Osteoblast (primary cell): Measurements from ENCODE around the gene SURF1. TPM values are rescaled to one million over a fixed set of nuclear protein-coding genes. Genes with fewer than 3 reads are reported as not detected.

ENCODE experiments used
- DNase-seq: peaks from one replicate; pipeline ENCODE4 v3.0.0; 2011; ENCODE audit warnings: low spot score, mixed read lengths; ENCODE audit not compliant: insufficient read length; ENCODE audit errors: missing footprints
- H2AFZ ChIP-seq: 2 replicates; pipeline ENCODE4 v1.6.0; 2011; ENCODE audit warnings: mild to moderate bottlenecking, low read length
- H3K27ac ChIP-seq: 2 replicates; pipeline ENCODE4 v1.5.1; 2011; ENCODE audit warnings: mild to moderate bottlenecking, low read depth, low read length, moderate library complexity
- H3K27me3 ChIP-seq: 2 replicates; pipeline ENCODE4 v1.6.0; 2012; ENCODE audit warnings: mild to moderate bottlenecking, control low read depth, inconsistent platforms, low read length, moderate library complexity; ENCODE audit not compliant: insufficient read depth
- H3K36me3 ChIP-seq: 2 replicates; pipeline ENCODE4 v1.5.1; 2011; ENCODE audit warnings: mild to moderate bottlenecking, low read length, control low read depth, moderate library complexity; ENCODE audit not compliant: insufficient read depth
- H3K4me1 ChIP-seq: 2 replicates; pipeline ENCODE4 v1.5.1; 2011; ENCODE audit warnings: mild to moderate bottlenecking, low read length, control low read depth, moderate library complexity; ENCODE audit not compliant: insufficient read depth
- H3K4me2 ChIP-seq: 2 replicates; pipeline ENCODE4 v1.6.0; 2011; ENCODE audit warnings: mild to moderate bottlenecking, low read length; ENCODE audit not compliant: insufficient read depth
- H3K4me3 ChIP-seq: fragments of 200-600 bp; sonication (generic); 3 replicates; pipeline ENCODE4 v1.5.1; 2012; ENCODE audit warnings: mild to moderate bottlenecking, low read length, inconsistent platforms; ENCODE audit not compliant: insufficient read depth
- H3K79me2 ChIP-seq: 2 replicates; pipeline ENCODE4 v1.6.0; 2012; ENCODE audit warnings: mild to moderate bottlenecking, low read length, control low read depth, inconsistent platforms; ENCODE audit not compliant: insufficient read depth
- H3K9me3 ChIP-seq: 2 replicates; pipeline ENCODE4 v1.5.1; 2011; ENCODE audit warnings: low read depth, low read length, control low read depth
- H4K20me1 ChIP-seq: 2 replicates; pipeline ENCODE4 v1.6.0; 2012; ENCODE audit warnings: mild to moderate bottlenecking, low read length, control low read depth; ENCODE audit not compliant: insufficient read depth
- total RNA-seq: library from RNA; depleted of rRNA; stranded (reverse); fragments of >200 nt; gene quantifications from 2 replicates; pipeline ENCODE4 v1.2.3, GENCODE V29; 2012
- TF ChIP-seq, protein P1 (sequence below): IDR thresholded peaks from 2 replicates; pipeline ENCODE4 v1.5.1; 2011; ENCODE audit warnings: mild to moderate bottlenecking, low read depth, low read length, moderate library complexity; ENCODE audit errors: extremely low read depth

The SURF1 gene
- total RNA-seq, 1 donor = 21.0 TPM

GRCh38 chr9:133354766-133355165 is 1.5 kb downstream of the SURF1 start:
- no peaks in the 10 kb centered on the region for H3K27me3 ChIP-seq
- H3K27ac ChIP-seq = no peak overlapping the region
- TF ChIP-seq, protein P1, sequence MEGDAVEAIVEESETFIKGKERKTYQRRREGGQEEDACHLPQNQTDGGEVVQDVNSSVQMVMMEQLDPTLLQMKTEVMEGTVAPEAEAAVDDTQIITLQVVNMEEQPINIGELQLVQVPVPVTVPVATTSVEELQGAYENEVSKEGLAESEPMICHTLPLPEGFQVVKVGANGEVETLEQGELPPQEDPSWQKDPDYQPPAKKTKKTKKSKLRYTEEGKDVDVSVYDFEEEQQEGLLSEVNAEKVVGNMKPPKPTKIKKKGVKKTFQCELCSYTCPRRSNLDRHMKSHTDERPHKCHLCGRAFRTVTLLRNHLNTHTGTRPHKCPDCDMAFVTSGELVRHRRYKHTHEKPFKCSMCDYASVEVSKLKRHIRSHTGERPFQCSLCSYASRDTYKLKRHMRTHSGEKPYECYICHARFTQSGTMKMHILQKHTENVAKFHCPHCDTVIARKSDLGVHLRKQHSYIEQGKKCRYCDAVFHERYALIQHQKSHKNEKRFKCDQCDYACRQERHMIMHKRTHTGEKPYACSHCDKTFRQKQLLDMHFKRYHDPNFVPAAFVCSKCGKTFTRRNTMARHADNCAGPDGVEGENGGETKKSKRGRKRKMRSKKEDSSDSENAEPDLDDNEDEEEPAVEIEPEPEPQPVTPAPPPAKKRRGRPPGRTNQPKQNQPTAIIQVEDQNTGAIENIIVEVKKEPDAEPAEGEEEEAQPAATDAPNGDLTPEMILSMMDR = no peak
- peaks cover 42% of the 10 kb centered on the region for H3K36me3 ChIP-seq
- peaks cover 53% of the 10 kb centered on the region for H3K79me2 ChIP-seq
- peaks cover 35% of the 10 kb centered on the region for H4K20me1 ChIP-seq
- H3K9me3 ChIP-seq = no peaks in the 10 kb centered on the region
- peak; percentile 31 for DNase-seq
- no peak overlapping the region for H2AFZ ChIP-seq
- peak overlapping the region; percentile 91 for H3K4me2 ChIP-seq
- no peak overlapping the region for H3K4me3 ChIP-seq
- peaks cover 42% of the 10 kb centered on the region for H3K4me1 ChIP-seq

DNA sequence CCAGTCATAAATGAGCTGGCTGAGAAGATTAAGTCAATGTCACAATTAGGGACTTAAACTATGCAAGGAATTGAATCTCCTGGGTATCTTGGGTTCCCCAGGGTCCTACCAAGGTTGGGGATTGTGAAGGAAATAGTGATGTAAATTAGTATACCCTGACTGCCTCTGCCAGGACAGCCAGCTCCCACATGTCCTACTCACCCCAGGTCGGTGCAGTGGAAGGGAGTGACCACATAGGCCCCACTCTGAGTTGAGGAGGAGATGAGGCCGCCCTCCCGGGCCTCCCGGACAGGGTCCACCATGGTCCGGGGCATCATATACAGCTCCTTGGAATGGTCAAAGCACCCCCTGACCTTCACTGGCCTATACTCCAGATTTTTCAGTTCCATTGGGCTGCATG is 2.7 kb downstream of the SURF1 start:
- no peak overlapping the region for H2AFZ ChIP-seq
- no peak overlapping the region for H3K4me2 ChIP-seq
- H3K27ac ChIP-seq = no peak overlapping the region
- peaks cover 52% of the 10 kb centered on the region for H3K4me1 ChIP-seq
- H3K9me3 ChIP-seq = no peaks in the 10 kb centered on the region
- H3K27me3 ChIP-seq = no peaks in the 10 kb centered on the region
- peaks cover 53% of the 10 kb centered on the region for H3K36me3 ChIP-seq
- TF ChIP-seq, protein P1 = no peak
- H4K20me1 ChIP-seq = peaks cover 40% of the 10 kb centered on the region
- peaks cover 54% of the 10 kb centered on the region for H3K79me2 ChIP-seq
- peak; percentile 86 for DNase-seq
- H3K4me3 ChIP-seq = no peak overlapping the region

GRCh38 chr9:133352635-133353340 is 3.5 kb downstream of the SURF1 start:
- no peak overlapping the region for H3K4me3 ChIP-seq
- DNase-seq = peak; percentile 54
- peaks cover 55% of the 10 kb centered on the region for H3K79me2 ChIP-seq
- H2AFZ ChIP-seq = no peak overlapping the region
- no peaks in the 10 kb centered on the region for H3K9me3 ChIP-seq
- TF ChIP-seq, protein P1 = no peak
- no peaks in the 10 kb centered on the region for H3K27me3 ChIP-seq
- peaks cover 44% of the 10 kb centered on the region for H4K20me1 ChIP-seq
- peaks cover 53% of the 10 kb centered on the region for H3K36me3 ChIP-seq
- H3K4me1 ChIP-seq = peaks cover 52% of the 10 kb centered on the region
- H3K4me2 ChIP-seq = no peak overlapping the region
- H3K27ac ChIP-seq = peak overlapping the region; percentile 73

DNA sequence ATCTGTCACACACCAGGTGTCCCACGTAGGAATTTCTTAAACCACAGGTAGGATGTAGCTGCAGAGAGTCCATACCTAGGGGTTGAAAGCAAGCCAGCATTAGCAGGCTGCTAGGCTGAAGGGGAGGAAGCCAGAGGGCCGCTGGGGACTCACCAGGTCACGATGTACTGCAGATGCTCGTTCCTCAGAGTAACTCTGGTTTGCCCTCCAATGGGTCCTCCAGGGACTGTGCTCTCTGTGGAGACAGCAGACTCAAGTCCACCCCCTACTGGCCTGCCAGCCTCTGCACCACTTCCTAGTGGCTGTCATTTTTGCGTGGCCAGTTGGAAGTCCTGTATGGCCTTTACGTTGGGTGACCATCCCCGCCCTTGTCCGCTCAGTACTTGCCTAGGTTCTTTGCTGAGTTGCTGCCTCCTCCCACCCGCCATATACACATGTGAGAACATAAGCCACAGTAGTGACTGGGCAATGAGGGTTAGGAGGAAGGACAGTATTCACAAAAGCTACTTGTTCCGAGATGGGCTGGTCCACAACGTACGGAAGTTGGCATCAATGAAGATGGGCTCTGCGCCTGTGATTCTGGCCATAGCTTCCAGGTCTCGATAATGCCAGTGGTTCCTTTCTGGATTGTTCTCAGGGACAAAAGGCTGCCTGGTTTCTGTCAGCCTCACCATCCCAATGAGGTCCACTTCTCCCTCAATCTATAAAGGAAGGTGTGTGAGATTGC is 4.2 kb downstream of the SURF1 start:
- no peaks in the 10 kb centered on the region for H3K9me3 ChIP-seq
- no peak overlapping the region for H3K4me3 ChIP-seq
- TF ChIP-seq, protein P1 = peak; percentile 66
- H3K79me2 ChIP-seq = peaks cover 52% of the 10 kb centered on the region
- H3K27ac ChIP-seq = peak overlapping the region; percentile 73
- peaks cover 39% of the 10 kb centered on the region for H4K20me1 ChIP-seq
- no peak overlapping the region for H3K4me2 ChIP-seq
- peaks cover 53% of the 10 kb centered on the region for H3K36me3 ChIP-seq
- H2AFZ ChIP-seq = no peak overlapping the region
- peaks cover 47% of the 10 kb centered on the region for H3K4me1 ChIP-seq
- DNase-seq = peak; percentile 92
- no peaks in the 10 kb centered on the region for H3K27me3 ChIP-seq
